ENCODE results near the gene TMED6. TPM values are rescaled to one million over a fixed set of nuclear protein-coding genes. Genes with fewer than 3 reads are reported as not detected.
A peak's percentile ranks its signal among the peaks of the same experiment; 100 is the strongest.
"Not testable (repeated sequence)": the region's sequence is repeated elsewhere in the genome, so short reads cannot be mapped to it uniquely, and the experiment has no call there.

TMED6 gene
- polyA plus RNA-seq, 1 donor from 2014 or later: not detected

DNA sequence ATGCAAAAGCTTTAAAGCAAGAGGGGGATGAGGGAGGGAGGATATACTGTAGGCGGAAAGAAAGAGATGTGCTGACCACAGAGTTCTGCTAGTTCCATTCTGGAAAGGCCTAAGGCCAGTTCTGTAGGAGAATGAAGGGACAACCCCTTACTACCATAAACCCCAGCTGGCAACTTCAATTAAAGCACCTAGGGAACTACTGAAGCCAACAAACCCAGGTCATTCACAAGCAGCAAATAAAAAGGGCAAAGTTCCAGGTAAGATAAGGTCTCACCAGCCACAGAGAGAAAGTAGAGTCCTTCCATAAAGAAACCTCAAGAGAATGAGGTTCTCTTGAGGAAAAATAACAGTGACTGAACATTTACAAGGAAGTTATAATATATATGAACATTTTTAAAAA is 21.4 kb upstream of the TMED6 start:
- Mint-ChIP-seq H3K27me3 (no peaks in the 10 kb centered on the region), H3K27ac (peak overlapping the region; percentile 76 to 94 (median 85)), H3K4me1 (peaks cover 39 to 48% (median 45%) of the 10 kb centered on the region in 3 donors), H3K36me3 (peaks cover 21% of the 10 kb centered on the region), H3K4me3 (peak overlapping the region in 2 of 4 donors; percentile 23 to 61), H3K9me3 (no peaks in the 10 kb centered on the region)

DNA sequence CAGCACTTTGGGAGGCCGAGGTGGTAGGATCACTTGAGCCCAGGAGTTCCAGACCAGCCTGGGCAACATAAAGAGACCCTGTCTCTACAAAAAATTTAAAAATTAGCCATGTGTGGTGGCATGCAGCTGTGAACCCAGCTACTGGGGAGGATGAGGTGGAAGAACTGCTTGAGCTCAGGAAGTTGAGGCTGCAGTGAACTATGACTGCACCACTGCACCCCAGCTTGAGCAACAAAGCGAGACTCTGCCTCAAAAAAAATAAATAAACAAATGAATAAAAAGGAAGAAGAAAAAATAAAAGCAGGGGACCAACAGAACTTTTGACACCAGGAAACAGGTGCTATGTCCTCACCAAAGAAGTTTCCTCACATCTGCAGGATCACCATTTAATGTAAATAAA is 20.0 kb upstream of the TMED6 start:
- peaks cover 17% of the 10 kb centered on the region for H3K36me3 Mint-ChIP-seq
- peak overlapping the region; percentile 32 to 94 (median 85) for H3K27ac Mint-ChIP-seq
- H3K27me3 Mint-ChIP-seq: no peaks in the 10 kb centered on the region
- peaks cover 36 to 42% (median 40%) of the 10 kb centered on the region in 3 donors for H3K4me1 Mint-ChIP-seq
- peak overlapping the region; percentile 34 to 61 (median 56) for H3K4me3 Mint-ChIP-seq
- H3K9me3 Mint-ChIP-seq: no peaks in the 10 kb centered on the region

DNA sequence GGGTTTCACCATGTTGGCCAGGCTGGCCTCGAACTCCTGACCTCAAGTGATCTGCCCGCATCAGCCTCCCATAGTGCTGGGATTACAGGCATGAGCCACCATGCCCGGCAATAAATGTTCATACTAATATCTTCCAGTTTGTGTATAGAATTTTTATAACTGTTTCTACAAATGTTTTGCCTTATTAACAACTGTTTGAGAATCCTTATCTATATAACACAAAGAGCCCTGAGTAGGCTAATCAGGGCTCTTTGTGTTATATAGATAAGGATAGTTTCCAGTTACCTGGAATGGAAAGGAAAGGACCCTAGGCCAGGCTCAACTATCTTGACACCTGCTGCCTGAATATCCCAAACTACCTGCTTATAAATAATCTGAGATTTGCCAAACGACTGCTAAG is 17.3 kb upstream of the TMED6 start:
- no peaks in the 10 kb centered on the region for H3K27me3 Mint-ChIP-seq
- H3K4me1 Mint-ChIP-seq: peaks cover 34 to 38% (median 36%) of the 10 kb centered on the region in 3 donors
- H3K36me3 Mint-ChIP-seq: peaks cover 17% of the 10 kb centered on the region
- H3K9me3 Mint-ChIP-seq: no peaks in the 10 kb centered on the region
- no peak overlapping the region for H3K27ac Mint-ChIP-seq
- no peak overlapping the region for H3K4me3 Mint-ChIP-seq

DNA sequence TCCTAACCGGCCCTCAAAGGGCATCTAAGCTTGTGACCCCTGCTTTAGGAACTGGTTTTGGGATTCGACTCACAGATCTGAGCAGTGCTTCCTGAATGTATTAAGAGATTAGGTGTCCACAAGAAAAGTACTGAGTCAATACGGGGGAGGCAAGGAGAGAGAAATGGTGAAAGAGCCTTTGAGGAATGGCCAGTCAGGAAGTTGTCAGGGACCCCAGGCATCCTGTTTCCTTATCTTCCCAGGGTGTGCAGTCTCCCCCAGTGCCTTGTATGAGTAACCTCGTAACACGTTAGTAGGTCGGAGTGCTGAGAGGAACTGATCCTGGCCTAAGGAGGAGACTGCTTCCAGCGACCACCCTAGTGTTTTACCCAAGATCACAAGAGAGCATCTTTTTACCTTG is 16.4 kb upstream of the TMED6 start:
- H3K9me3 Mint-ChIP-seq: no peaks in the 10 kb centered on the region
- H3K4me1 Mint-ChIP-seq: peaks cover 27 to 30% (median 28%) of the 10 kb centered on the region in 3 donors
- peaks cover 17% of the 10 kb centered on the region for H3K36me3 Mint-ChIP-seq
- peak overlapping the region in 1 of 3 donors; percentile 50 for H3K27ac Mint-ChIP-seq
- no peaks in the 10 kb centered on the region for H3K27me3 Mint-ChIP-seq
- no peak overlapping the region for H3K4me3 Mint-ChIP-seq

DNA sequence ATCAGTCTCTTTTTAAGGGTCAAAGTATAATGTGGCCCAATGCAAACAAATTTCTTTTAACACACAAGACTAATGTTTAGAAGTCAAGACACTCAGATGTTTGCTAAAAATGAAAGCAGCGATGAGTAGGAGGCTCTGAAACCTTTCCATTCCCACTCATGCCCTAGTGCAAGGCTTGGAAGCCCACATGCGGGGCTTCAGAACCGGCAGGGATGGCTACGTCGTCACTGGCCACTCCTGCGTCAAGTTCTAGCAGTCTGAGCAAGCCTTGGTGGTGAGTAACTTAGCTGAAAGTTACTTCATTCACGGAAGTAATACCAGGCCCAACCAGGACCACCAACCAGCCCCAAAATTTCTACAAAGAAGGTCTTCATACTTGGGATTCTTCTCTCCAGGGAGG is 14.8 kb upstream of the TMED6 start:
- Mint-ChIP-seq H3K4me3 (no peak overlapping the region), H3K27me3 (no peaks in the 10 kb centered on the region), H3K27ac (peak overlapping the region in 2 of 3 donors; percentile 37 to 76), H3K36me3 (peaks cover 19% of the 10 kb centered on the region), H3K4me1 (peaks cover 14 to 22% (median 20%) of the 10 kb centered on the region in 3 donors), H3K9me3 (no peaks in the 10 kb centered on the region)

DNA sequence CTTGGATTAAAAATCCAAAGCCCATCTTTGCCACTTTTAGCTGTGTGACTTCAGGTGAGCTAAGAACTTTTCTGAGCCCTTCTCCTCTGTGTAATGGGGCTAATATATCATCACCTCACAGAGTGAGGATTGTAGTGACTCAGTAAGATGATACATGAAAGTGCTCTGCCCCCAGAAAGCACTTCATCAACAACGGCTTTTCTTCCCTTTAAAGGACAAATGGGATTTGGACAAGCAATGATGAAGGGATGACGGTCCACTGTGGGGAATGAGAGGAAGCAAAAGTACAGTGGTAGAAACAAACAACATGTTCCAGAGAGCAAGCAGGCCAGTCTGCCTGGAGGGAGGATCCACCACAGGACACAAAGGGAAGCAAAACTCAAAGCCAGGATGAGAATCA is 14.3 kb upstream of the TMED6 start:
- Mint-ChIP-seq H3K36me3 (peaks cover 19% of the 10 kb centered on the region), H3K4me3 (no peak overlapping the region), H3K9me3 (no peaks in the 10 kb centered on the region), H3K4me1 (peaks cover 11 to 21% (median 19%) of the 10 kb centered on the region in 3 donors), H3K27me3 (no peaks in the 10 kb centered on the region), H3K27ac (peak overlapping the region in 1 of 3 donors; percentile 74)

DNA sequence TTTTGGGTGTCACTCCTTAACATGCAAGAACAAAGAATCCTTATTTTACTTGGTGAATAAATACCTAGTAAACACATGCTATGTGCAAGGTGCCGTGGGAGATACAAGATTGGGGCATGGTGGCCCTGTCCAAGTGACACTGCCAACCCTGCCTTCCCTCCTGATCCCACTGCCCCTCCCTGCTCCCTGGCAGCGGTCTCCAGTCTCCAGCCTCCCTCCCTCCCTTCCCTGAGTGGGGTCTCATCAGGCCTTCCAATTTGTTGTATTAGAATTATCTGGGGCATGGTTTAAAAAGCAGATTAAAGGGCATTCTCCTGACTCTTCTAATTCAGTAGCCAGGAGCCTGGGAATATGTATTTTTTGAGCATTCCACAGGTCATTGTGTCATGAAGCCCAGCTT is 12.5 kb upstream of the TMED6 start:
- H3K36me3 Mint-ChIP-seq: peaks cover 13% of the 10 kb centered on the region
- H3K4me1 Mint-ChIP-seq: peaks cover 0 to 9% (median 8%) of the 10 kb centered on the region in 3 donors
- H3K27ac Mint-ChIP-seq: peak overlapping the region in 2 of 3 donors; percentile 10 to 89
- no peaks in the 10 kb centered on the region for H3K9me3 Mint-ChIP-seq
- no peak overlapping the region for H3K4me3 Mint-ChIP-seq
- H3K27me3 Mint-ChIP-seq: no peaks in the 10 kb centered on the region

DNA sequence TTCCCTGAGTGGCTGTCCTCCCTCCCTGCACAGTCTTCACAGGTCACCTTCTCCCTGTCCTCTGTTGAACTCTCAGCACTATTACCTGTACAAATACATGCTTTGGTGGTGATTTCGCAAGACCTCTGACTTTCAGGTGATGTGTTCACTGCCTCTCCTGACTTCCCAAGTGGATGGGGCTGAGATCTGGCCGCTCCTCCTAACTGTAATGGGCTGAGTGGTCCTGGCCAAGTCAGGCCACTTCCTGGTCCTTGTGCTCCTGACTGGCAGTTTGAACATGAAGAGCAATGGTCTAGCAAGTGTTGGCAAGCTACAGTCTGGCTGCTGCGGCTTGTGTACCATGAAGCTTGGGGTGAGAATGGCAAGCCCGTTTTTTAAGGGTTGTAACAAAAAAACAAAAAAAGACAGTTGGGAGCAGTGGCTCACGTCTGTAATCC is 11.7 kb upstream of the TMED6 start:
- Mint-ChIP-seq H3K36me3 (peaks cover 9% of the 10 kb centered on the region), H3K4me1 (peaks cover 0 to 8% (median 7%) of the 10 kb centered on the region in 3 donors), H3K9me3 (no peaks in the 10 kb centered on the region), H3K4me3 (no peak overlapping the region), H3K27ac (peak overlapping the region in 1 of 3 donors; percentile 89), H3K27me3 (no peaks in the 10 kb centered on the region)

DNA sequence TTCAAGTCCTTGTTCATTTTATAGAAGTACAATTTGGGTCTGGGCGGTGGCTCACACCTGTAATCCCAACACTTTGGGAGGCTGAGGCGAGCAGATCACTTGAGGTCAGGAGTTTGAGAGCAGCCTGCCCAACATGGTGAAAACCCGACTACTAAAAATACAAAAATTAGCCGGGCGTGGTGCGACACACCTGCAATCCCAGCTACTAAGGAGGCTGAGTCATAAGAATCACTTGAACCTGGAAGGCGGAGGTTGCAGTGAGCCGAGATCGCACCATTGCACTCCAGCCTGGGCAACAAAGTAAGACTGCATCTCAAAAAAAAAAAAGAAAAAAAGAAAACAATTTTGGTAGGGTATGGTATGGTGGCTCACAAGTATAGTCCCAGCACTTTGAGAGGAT is 8.5 kb upstream of the TMED6 start:
- not testable (repeated sequence) for H3K36me3 Mint-ChIP-seq, H3K9me3 Mint-ChIP-seq, H3K4me1 Mint-ChIP-seq, H3K27ac Mint-ChIP-seq, H3K4me3 Mint-ChIP-seq, H3K27me3 Mint-ChIP-seq

DNA sequence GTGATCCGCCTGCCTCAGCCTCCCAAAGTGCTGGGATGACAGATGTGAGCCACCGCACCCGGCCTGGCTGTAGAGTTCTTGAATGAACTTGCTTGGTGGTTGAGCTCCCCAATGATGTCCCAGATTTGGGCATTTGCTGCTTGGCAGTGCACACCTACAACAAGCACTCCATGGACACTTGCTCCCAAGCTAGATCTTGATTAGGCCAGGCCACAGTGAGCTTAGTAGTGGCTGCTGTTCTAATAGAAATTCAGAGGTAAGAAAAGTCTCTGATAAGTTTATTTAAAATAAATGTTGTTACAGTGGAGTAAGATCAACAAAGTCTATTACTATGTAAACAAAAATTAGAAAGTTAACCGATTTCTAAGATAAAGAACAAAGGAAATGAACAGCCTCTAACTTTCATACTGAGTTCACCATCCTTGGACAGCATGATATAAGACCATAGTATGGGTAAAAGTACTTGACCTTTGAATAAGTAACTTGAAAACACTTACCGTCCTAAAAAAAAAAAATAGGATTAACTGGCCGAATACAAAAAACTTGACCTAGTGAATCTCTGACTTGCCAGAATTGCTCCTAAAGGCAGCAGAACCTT is 951 bp downstream of the TMED6 start:
- Mint-ChIP-seq H3K4me3 (no peak overlapping the region), H3K4me1 (peaks cover 6 to 12% (median 10%) of the 10 kb centered on the region in 3 donors), H3K27ac (no peak overlapping the region), H3K27me3 (no peaks in the 10 kb centered on the region), H3K36me3 (peaks cover 5% of the 10 kb centered on the region), H3K9me3 (no peaks in the 10 kb centered on the region)

DNA sequence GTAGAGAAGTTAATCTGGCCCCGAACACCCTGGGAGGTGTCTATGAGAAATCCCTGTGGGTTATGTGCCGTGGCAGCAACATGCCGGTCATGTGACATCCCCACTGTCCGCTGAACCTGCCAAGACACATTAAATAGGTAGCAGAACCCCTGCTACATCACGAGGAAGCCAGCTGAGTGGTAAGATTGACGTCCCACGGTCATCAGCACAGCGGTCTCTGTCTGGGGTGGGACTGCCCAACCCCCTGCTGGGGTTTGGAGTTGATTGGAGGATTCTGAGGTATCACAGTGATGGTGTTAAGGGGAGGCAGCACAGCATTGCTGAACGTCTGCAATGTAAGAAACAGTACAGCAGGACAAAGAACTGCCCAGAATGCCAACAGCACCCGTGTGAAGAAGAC is 2.0 kb downstream of the TMED6 start:
- H3K27me3 Mint-ChIP-seq: no peaks in the 10 kb centered on the region
- H3K36me3 Mint-ChIP-seq: peaks cover 3% of the 10 kb centered on the region
- peak overlapping the region in 1 of 3 donors; percentile 55 for H3K27ac Mint-ChIP-seq
- no peaks in the 10 kb centered on the region for H3K9me3 Mint-ChIP-seq
- H3K4me3 Mint-ChIP-seq: no peak overlapping the region
- H3K4me1 Mint-ChIP-seq: peaks cover 7 to 16% (median 11%) of the 10 kb centered on the region in 3 donors

DNA sequence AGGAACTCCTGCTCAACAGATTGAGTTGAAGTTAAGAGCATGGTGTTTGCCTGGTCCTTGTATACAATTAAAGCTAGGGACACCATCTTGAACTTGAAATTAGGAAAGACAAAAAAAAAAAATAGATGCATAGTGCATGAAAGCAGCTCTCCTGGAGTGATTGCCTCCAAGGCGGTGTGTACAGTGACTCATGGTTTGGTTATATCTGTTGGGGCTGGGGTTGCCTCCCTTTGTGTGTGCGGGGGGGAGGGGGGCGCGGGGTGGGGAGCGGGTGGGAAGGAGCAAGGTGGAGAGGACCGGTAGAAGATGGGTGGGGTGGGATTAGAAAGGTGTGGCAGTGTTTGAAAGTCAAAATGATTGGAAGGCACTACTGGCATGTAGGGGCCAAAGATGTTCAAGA is 3.4 kb downstream of the TMED6 start:
- no peaks in the 10 kb centered on the region for H3K27me3 Mint-ChIP-seq
- H3K9me3 Mint-ChIP-seq: no peaks in the 10 kb centered on the region
- H3K4me1 Mint-ChIP-seq: peaks cover 9 to 15% (median 11%) of the 10 kb centered on the region in 3 donors
- H3K4me3 Mint-ChIP-seq: no peak overlapping the region
- peaks cover 3% of the 10 kb centered on the region for H3K36me3 Mint-ChIP-seq
- no peak overlapping the region for H3K27ac Mint-ChIP-seq

DNA sequence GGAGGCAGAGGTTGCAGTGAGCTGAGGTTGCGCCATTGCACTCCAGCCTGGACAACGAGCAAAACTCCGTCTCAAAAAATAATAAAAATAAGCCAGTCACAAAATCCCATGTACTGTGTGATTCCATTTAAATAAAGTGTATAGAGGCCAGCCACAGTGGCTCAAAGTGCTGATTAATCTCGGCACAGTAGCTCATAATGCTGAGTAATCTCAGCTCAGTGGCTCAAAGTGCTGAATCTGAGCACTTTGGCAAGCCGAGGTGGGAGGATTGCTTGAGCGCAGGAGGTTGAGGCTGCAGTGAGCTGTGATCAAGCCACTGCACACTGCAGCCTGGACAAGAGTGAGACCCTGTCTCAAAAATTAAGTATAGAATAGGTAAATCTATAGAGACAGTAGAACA is 4.9 kb downstream of the TMED6 start:
- H3K27ac Mint-ChIP-seq: peak overlapping the region in 1 of 3 donors; percentile 17
- no peak overlapping the region for H3K4me3 Mint-ChIP-seq

DNA sequence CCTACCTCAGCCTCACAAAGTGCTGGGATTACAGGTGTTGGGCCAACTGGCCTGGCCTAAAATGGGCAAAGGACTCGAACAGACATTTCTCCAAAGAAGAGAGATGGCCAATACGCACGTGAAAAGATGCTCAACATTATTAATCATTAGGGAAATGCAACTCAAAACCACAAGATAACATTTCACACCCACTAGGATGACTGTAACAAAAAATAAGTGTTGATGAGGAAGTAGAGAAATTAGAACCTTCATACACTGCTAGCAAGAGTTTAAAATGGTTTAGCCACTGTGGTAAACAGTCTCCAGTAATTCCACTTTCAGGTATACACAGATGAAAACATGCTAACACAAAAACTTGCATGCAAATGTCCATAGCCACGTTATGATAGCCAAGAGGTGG is 5.7 kb downstream of the TMED6 start:
- Mint-ChIP-seq H3K27ac (peak overlapping the region in 2 of 3 donors; percentile 17 to 67), H3K4me3 (peak overlapping the region; percentile 13 to 67 (median 52))

More for the DNA sequence above, 4.9 kb downstream of the TMED6 start:
- Mint-ChIP-seq H3K9me3 (no peaks in the 10 kb centered on the region), H3K36me3 (peaks cover 3% of the 10 kb centered on the region), H3K4me1 (peaks cover 11 to 14% (median 13%) of the 10 kb centered on the region in 3 donors), H3K27me3 (no peaks in the 10 kb centered on the region)

DNA sequence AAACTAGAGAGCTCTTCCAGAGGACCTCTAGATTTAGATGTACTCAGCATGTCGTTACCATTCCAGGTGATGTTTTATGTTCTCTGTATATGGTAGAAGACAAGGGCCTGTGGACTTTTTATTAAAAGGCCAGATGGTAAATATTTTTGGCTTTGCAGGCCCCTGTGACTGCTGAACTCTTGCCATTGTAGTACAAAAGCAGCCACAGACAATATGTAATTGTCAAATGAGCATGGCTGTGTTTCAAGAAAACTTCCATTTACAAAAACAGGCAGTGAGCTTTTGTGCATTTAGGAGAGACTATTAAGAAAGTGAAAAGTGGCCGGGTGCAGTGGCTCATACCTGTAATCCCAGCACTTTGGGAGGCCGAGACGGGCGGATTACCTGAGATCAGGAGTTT is 7.4 kb downstream of the TMED6 start:
- peaks cover 22 to 31% (median 24%) of the 10 kb centered on the region in 3 donors for H3K4me1 Mint-ChIP-seq
- H3K9me3 Mint-ChIP-seq: no peaks in the 10 kb centered on the region
- H3K36me3 Mint-ChIP-seq: peaks cover 4% of the 10 kb centered on the region
- H3K27me3 Mint-ChIP-seq: no peaks in the 10 kb centered on the region
- no peak overlapping the region for H3K4me3 Mint-ChIP-seq
- H3K27ac Mint-ChIP-seq: no peak overlapping the region

More for the DNA sequence above, 5.7 kb downstream of the TMED6 start:
- Mint-ChIP-seq H3K9me3 (no peaks in the 10 kb centered on the region), H3K36me3 (peaks cover 3% of the 10 kb centered on the region), H3K4me1 (peaks cover 14 to 20% (median 15%) of the 10 kb centered on the region in 3 donors), H3K27me3 (no peaks in the 10 kb centered on the region)

DNA sequence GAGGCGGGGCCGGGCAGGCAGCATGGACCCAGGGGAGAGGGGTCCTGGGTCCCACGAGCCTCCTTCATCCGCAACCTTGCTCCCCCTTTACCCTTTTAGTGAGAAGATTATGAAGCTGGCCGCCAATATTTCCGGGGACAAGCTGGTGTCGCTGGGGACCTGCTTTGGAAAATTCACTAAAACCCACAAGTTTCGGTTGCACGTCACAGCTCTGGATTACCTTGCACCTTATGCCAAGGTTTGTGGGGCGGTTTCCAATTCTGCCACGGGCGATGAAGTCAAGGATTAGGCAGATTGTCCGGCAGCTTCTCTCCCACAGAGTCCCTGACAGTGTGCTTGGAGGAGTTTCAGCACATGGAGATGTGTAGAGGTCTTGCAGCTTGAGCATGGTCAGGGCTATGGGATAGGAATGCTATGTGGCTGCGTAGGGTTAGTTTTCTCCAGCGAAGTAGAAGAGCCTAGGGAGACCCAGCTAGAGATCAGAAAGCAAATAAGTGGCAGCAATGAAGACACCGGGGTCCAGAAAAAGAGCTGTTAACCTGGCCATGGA is 11.4 kb downstream of the TMED6 start:
- Mint-ChIP-seq H3K4me1 (peaks cover 26 to 35% (median 30%) of the 10 kb centered on the region in 3 donors), H3K36me3 (peaks cover 8% of the 10 kb centered on the region), H3K27me3 (no peaks in the 10 kb centered on the region), H3K4me3 (peak overlapping the region; percentile 95 to 99 (median 98)), H3K9me3 (no peaks in the 10 kb centered on the region), H3K27ac (peak overlapping the region; percentile 79 to 97 (median 86))
